ENCODE data around the gene MPP3. TPM values are rescaled to one million over a fixed set of nuclear protein-coding genes. Genes with fewer than 3 reads are reported as not detected.

Gene MPP3
- polyA plus RNA-seq, 1 donor, result 4.9 TPM

GRCh38 chr17:43774304-43775250 is 58.4 kb downstream of the MPP3 start:
- Histone ChIP-seq H3K36me3 (ENCODE audit: control insufficient read depth, insufficient read depth, low read length) (peaks cover 67% of the 10 kb centered on the region), H3K27ac (ENCODE audit: low read length) (no peak overlapping the region), H3K9me3 (ENCODE audit: control insufficient read depth, low read depth, low read length) (no peaks in the 10 kb centered on the region), H3K4me3 (ENCODE audit: low read length) (no peak overlapping the region), H3K4me1 (ENCODE audit: control insufficient read depth, insufficient read depth, low read length) (peaks cover 11% of the 10 kb centered on the region), H3K27me3 (ENCODE audit: control insufficient read depth, insufficient read depth, low read length) (no peaks in the 10 kb centered on the region)
- no peak for DNase-seq
- WGBS (ENCODE audit: insufficient coverage, low lambda C conversion rate), result no CpG with 5 or more reads among the region's 16 CpGs

GRCh38 chr17:43772877-43773648 is 59.9 kb downstream of the MPP3 start:
- H3K9me3 ChIP-seq (ENCODE audit: control insufficient read depth, low read depth, low read length), result no peaks in the 10 kb centered on the region
- H3K4me3 ChIP-seq (ENCODE audit: low read length), result no peak overlapping the region
- H3K4me1 ChIP-seq (ENCODE audit: control insufficient read depth, insufficient read depth, low read length), result peaks cover 5% of the 10 kb centered on the region
- H3K36me3 ChIP-seq (ENCODE audit: control insufficient read depth, insufficient read depth, low read length), result peaks cover 82% of the 10 kb centered on the region
- no peak for DNase-seq
- no peak overlapping the region for H3K27ac ChIP-seq (ENCODE audit: low read length)
- no CpG with 5 or more reads among the region's 10 CpGs for WGBS (ENCODE audit: insufficient coverage, low lambda C conversion rate)
- H3K27me3 ChIP-seq (ENCODE audit: control insufficient read depth, insufficient read depth, low read length), result no peaks in the 10 kb centered on the region

GRCh38 chr17:43771463-43771862 is 61.5 kb downstream of the MPP3 start:
- no peak overlapping the region for H3K27ac ChIP-seq (ENCODE audit: low read length)
- DNase-seq, result no peak
- WGBS (ENCODE audit: insufficient coverage, low lambda C conversion rate), result no CpG with 5 or more reads among the region's 9 CpGs
- H3K9me3 ChIP-seq (ENCODE audit: control insufficient read depth, low read depth, low read length), result no peaks in the 10 kb centered on the region
- H3K4me3 ChIP-seq (ENCODE audit: low read length), result no peak overlapping the region
- H3K27me3 ChIP-seq (ENCODE audit: control insufficient read depth, insufficient read depth, low read length), result no peaks in the 10 kb centered on the region
- peaks cover 85% of the 10 kb centered on the region for H3K36me3 ChIP-seq (ENCODE audit: control insufficient read depth, insufficient read depth, low read length)
- H3K4me1 ChIP-seq (ENCODE audit: control insufficient read depth, insufficient read depth, low read length), result no peaks in the 10 kb centered on the region

GRCh38 chr17:43770957-43771356 is 62.0 kb downstream of the MPP3 start:
- no CpG with 5 or more reads among the region's 2 CpGs for WGBS (ENCODE audit: insufficient coverage, low lambda C conversion rate)
- Histone ChIP-seq H3K36me3 (ENCODE audit: control insufficient read depth, insufficient read depth, low read length) (peaks cover 81% of the 10 kb centered on the region), H3K9me3 (ENCODE audit: control insufficient read depth, low read depth, low read length) (no peaks in the 10 kb centered on the region), H3K27me3 (ENCODE audit: control insufficient read depth, insufficient read depth, low read length) (no peaks in the 10 kb centered on the region), H3K4me1 (ENCODE audit: control insufficient read depth, insufficient read depth, low read length) (no peaks in the 10 kb centered on the region), H3K4me3 (ENCODE audit: low read length) (no peak overlapping the region), H3K27ac (ENCODE audit: low read length) (no peak overlapping the region)
- DNase-seq, result no peak

- Histone ChIP-seq H3K9me3 (ENCODE audit: control insufficient read depth, low read depth, low read length) (no peaks in the 10 kb centered on the region), H3K27me3 (ENCODE audit: control insufficient read depth, insufficient read depth, low read length) (no peaks in the 10 kb centered on the region), H3K36me3 (ENCODE audit: control insufficient read depth, insufficient read depth, low read length) (peaks cover 77% of the 10 kb centered on the region), H3K4me1 (ENCODE audit: control insufficient read depth, insufficient read depth, low read length) (no peaks in the 10 kb centered on the region), H3K4me3 (ENCODE audit: low read length) (no peak overlapping the region), H3K27ac (ENCODE audit: low read length) (no peak overlapping the region)
- no CpG with 5 or more reads among the region's 11 CpGs for WGBS (ENCODE audit: insufficient coverage, low lambda C conversion rate)
- no peak for DNase-seq
Measured at GRCh38 chr17:43769859-43770258, 63.1 kb downstream of the MPP3 start.

GRCh38 chr17:43769426-43769825 is 63.5 kb downstream of the MPP3 start:
- no peaks in the 10 kb centered on the region for H3K9me3 ChIP-seq (ENCODE audit: control insufficient read depth, low read depth, low read length)
- H3K36me3 ChIP-seq (ENCODE audit: control insufficient read depth, insufficient read depth, low read length), result peaks cover 73% of the 10 kb centered on the region
- H3K27me3 ChIP-seq (ENCODE audit: control insufficient read depth, insufficient read depth, low read length), result no peaks in the 10 kb centered on the region
- no peak overlapping the region for H3K27ac ChIP-seq (ENCODE audit: low read length)
- H3K4me3 ChIP-seq (ENCODE audit: low read length), result no peak overlapping the region
- no peak for DNase-seq
- H3K4me1 ChIP-seq (ENCODE audit: control insufficient read depth, insufficient read depth, low read length), result no peaks in the 10 kb centered on the region
- no CpG with 5 or more reads among the region's 16 CpGs for WGBS (ENCODE audit: insufficient coverage, low lambda C conversion rate)

GRCh38 chr17:43768943-43769342 is 64.0 kb downstream of the MPP3 start:
- Histone ChIP-seq H3K27me3 (ENCODE audit: control insufficient read depth, insufficient read depth, low read length) (no peaks in the 10 kb centered on the region), H3K9me3 (ENCODE audit: control insufficient read depth, low read depth, low read length) (no peaks in the 10 kb centered on the region), H3K36me3 (ENCODE audit: control insufficient read depth, insufficient read depth, low read length) (peaks cover 68% of the 10 kb centered on the region), H3K27ac (ENCODE audit: low read length) (no peak overlapping the region), H3K4me1 (ENCODE audit: control insufficient read depth, insufficient read depth, low read length) (no peaks in the 10 kb centered on the region), H3K4me3 (ENCODE audit: low read length) (no peak overlapping the region)
- no peak for DNase-seq
- no CpG with 5 or more reads among the region's 7 CpGs for WGBS (ENCODE audit: insufficient coverage, low lambda C conversion rate)

- 100% methylated on average over 2 of the region's 9 CpGs for WGBS (ENCODE audit: insufficient coverage, low lambda C conversion rate)
- no peaks in the 10 kb centered on the region for H3K27me3 ChIP-seq (ENCODE audit: control insufficient read depth, insufficient read depth, low read length)
- peaks cover 63% of the 10 kb centered on the region for H3K36me3 ChIP-seq (ENCODE audit: control insufficient read depth, insufficient read depth, low read length)
- H3K27ac ChIP-seq (ENCODE audit: low read length), result no peak overlapping the region
- no peak overlapping the region for H3K4me3 ChIP-seq (ENCODE audit: low read length)
- no peaks in the 10 kb centered on the region for H3K9me3 ChIP-seq (ENCODE audit: control insufficient read depth, low read depth, low read length)
- no peaks in the 10 kb centered on the region for H3K4me1 ChIP-seq (ENCODE audit: control insufficient read depth, insufficient read depth, low read length)
- DNase-seq, result no peak
Measured at GRCh38 chr17:43768382-43768781, 64.6 kb downstream of the MPP3 start.

- H3K9me3 ChIP-seq (ENCODE audit: control insufficient read depth, low read depth, low read length), result no peaks in the 10 kb centered on the region
- H3K4me3 ChIP-seq (ENCODE audit: low read length), result no peak overlapping the region
- no peak for DNase-seq
- no peaks in the 10 kb centered on the region for H3K27me3 ChIP-seq (ENCODE audit: control insufficient read depth, insufficient read depth, low read length)
- no peaks in the 10 kb centered on the region for H3K4me1 ChIP-seq (ENCODE audit: control insufficient read depth, insufficient read depth, low read length)
- peaks cover 56% of the 10 kb centered on the region for H3K36me3 ChIP-seq (ENCODE audit: control insufficient read depth, insufficient read depth, low read length)
- no CpG with 5 or more reads among the region's 5 CpGs for WGBS (ENCODE audit: insufficient coverage, low lambda C conversion rate)
- no peak overlapping the region for H3K27ac ChIP-seq (ENCODE audit: low read length)
Measured at GRCh38 chr17:43767713-43768059, 65.3 kb downstream of the MPP3 start.

- no peak overlapping the region for H3K4me3 ChIP-seq (ENCODE audit: low read length)
- no peaks in the 10 kb centered on the region for H3K27me3 ChIP-seq (ENCODE audit: control insufficient read depth, insufficient read depth, low read length)
- H3K36me3 ChIP-seq (ENCODE audit: control insufficient read depth, insufficient read depth, low read length), result peaks cover 51% of the 10 kb centered on the region
- WGBS (ENCODE audit: insufficient coverage, low lambda C conversion rate), result no CpG with 5 or more reads among the region's 6 CpGs
- DNase-seq, result no peak
- H3K4me1 ChIP-seq (ENCODE audit: control insufficient read depth, insufficient read depth, low read length), result no peaks in the 10 kb centered on the region
- H3K9me3 ChIP-seq (ENCODE audit: control insufficient read depth, low read depth, low read length), result no peaks in the 10 kb centered on the region
- no peak overlapping the region for H3K27ac ChIP-seq (ENCODE audit: low read length)
Measured at GRCh38 chr17:43767053-43767712, 65.8 kb downstream of the MPP3 start.

All from large intestine (tissue), 3 donors.